ENCODE results near the gene CCDC102B.
"Not testable (repeated sequence)": the region's sequence is repeated elsewhere in the genome, so short reads cannot be mapped to it uniquely, and the experiment has no call there.

CCDC102B gene

GRCh38 chr18:68992719-68993482, 195.0 kb downstream of the CCDC102B start:
- TF ChIP-seq POLR2A (IDR thresholded peaks at IDR 0.05; ENCODE audit: low read depth, low read length): no peak
- FAIRE-seq (no peak), DNase-seq (ENCODE audit: insufficient read length, low spot score) (no peak)

- no peak for TF ChIP-seq POLR2A (IDR thresholded peaks at IDR 0.05; ENCODE audit: low read depth, low read length)
- no peak for DNase-seq (ENCODE audit: insufficient read length, low spot score)
- no peak for FAIRE-seq
These were observed 197.8 kb downstream of the CCDC102B start for GRCh38 chr18:68995675-68996074.

- FAIRE-seq (no peak), DNase-seq (ENCODE audit: insufficient read length, low spot score) (no peak)
- no peak for TF ChIP-seq POLR2A (IDR thresholded peaks at IDR 0.05; ENCODE audit: low read depth, low read length)
These were observed 200.0 kb downstream of the CCDC102B start for GRCh38 chr18:68997845-68998244.

GRCh38 chr18:69000366-69000765, 202.5 kb downstream of the CCDC102B start:
- no peak for FAIRE-seq
- TF ChIP-seq POLR2A (IDR thresholded peaks at IDR 0.05; ENCODE audit: low read depth, low read length): no peak

GRCh38 chr18:69002233-69002632, 204.4 kb downstream of the CCDC102B start:
- FAIRE-seq (no peak), DNase-seq (ENCODE audit: insufficient read length, low spot score) (no peak)
- no peak for TF ChIP-seq POLR2A (IDR thresholded peaks at IDR 0.05; ENCODE audit: low read depth, low read length)

More at GRCh38 chr18:69000366-69000765, 202.5 kb downstream of the CCDC102B start:
- no peak for DNase-seq (ENCODE audit: insufficient read length, low spot score)

GRCh38 chr18:69006212-69006611, 208.3 kb downstream of the CCDC102B start:
- not testable (repeated sequence) for DNase-seq (ENCODE audit: insufficient read length, low spot score); FAIRE-seq

- TF ChIP-seq POLR2A (IDR thresholded peaks at IDR 0.05; ENCODE audit: low read depth, low read length): no peak
- no peak for DNase-seq (ENCODE audit: insufficient read length, low spot score)
These were observed 210.7 kb downstream of the CCDC102B start for GRCh38 chr18:69008538-69008937.

GRCh38 chr18:69021211-69021805, 223.4 kb downstream of the CCDC102B start:
- FAIRE-seq (no peak), DNase-seq (ENCODE audit: insufficient read length, low spot score) (no peak)
- no peak for TF ChIP-seq POLR2A (IDR thresholded peaks at IDR 0.05; ENCODE audit: low read depth, low read length)

More at GRCh38 chr18:69008538-69008937, 210.7 kb downstream of the CCDC102B start:
- FAIRE-seq: no peak

GRCh38 chr18:69022426-69022825, 224.5 kb downstream of the CCDC102B start:
- no peak for TF ChIP-seq POLR2A (IDR thresholded peaks at IDR 0.05; ENCODE audit: low read depth, low read length)
- no peak for DNase-seq (ENCODE audit: insufficient read length, low spot score)
- FAIRE-seq: no peak

GRCh38 chr18:69031571-69031970, 233.7 kb downstream of the CCDC102B start:
- no peak for FAIRE-seq
- no peak for DNase-seq (ENCODE audit: insufficient read length, low spot score)
- TF ChIP-seq POLR2A (IDR thresholded peaks at IDR 0.05; ENCODE audit: low read depth, low read length): no peak

- DNase-seq (ENCODE audit: insufficient read length, low spot score) (no peak), FAIRE-seq (no peak)
- TF ChIP-seq POLR2A (IDR thresholded peaks at IDR 0.05; ENCODE audit: low read depth, low read length): no peak
These were observed 234.1 kb downstream of the CCDC102B start for GRCh38 chr18:69032009-69032408.

- no peak for TF ChIP-seq POLR2A (IDR thresholded peaks at IDR 0.05; ENCODE audit: low read depth, low read length)
- no peak for FAIRE-seq
- DNase-seq (ENCODE audit: insufficient read length, low spot score): no peak
These were observed 237.9 kb downstream of the CCDC102B start for GRCh38 chr18:69035756-69036155.

GRCh38 chr18:69044215-69044614, 246.3 kb downstream of the CCDC102B start:
- FAIRE-seq (no peak), DNase-seq (ENCODE audit: insufficient read length, low spot score) (no peak)
- TF ChIP-seq POLR2A (IDR thresholded peaks at IDR 0.05; ENCODE audit: low read depth, low read length): no peak

- DNase-seq (ENCODE audit: insufficient read length, low spot score) (no peak), FAIRE-seq (no peak)
- TF ChIP-seq POLR2A (IDR thresholded peaks at IDR 0.05; ENCODE audit: low read depth, low read length): no peak
These were observed 266.2 kb downstream of the CCDC102B start for GRCh38 chr18:69064063-69064462.

GRCh38 chr18:69067048-69067447, 269.2 kb downstream of the CCDC102B start:
- TF ChIP-seq POLR2A (IDR thresholded peaks at IDR 0.05; ENCODE audit: low read depth, low read length): no peak
- no peak for FAIRE-seq
- no peak for DNase-seq (ENCODE audit: insufficient read length, low spot score)

Data from H54 (cell line).